ENCODE data around the gene PLEKHO1.
A peak's percentile ranks its signal among the peaks of the same experiment; 100 is the strongest.

The PLEKHO1 gene
- total RNA-seq, result 67.9 to 93.2 (median 69.9) reads per million in 3 donors

- Histone ChIP-seq H3K9me3 (ENCODE audit: control insufficient read depth, low read length) (no peaks in the 10 kb centered on the region), H3K4me1 (ENCODE audit: control insufficient read depth, insufficient read depth, low read length, poor library complexity, severe bottlenecking) (peaks cover 16% of the 10 kb centered on the region), H3K27ac (ENCODE audit: insufficient read depth, low read length, poor library complexity, severe bottlenecking) (peak within 1 kb of the TSS; percentile 88), H3K27me3 (replicated peaks; ENCODE audit: control insufficient read depth, insufficient read depth, low read length, poor library complexity, severe bottlenecking) (no peaks in the 10 kb centered on the region), H3K4me3 (ENCODE audit: insufficient read depth, low read depth, low read length, poor library complexity, severe bottlenecking) (peak within 1 kb of the TSS; percentile 85), H3K36me3 (ENCODE audit: control insufficient read depth, insufficient read depth, low read length) (peaks cover 8% of the 10 kb centered on the region)
- DNase-seq, result peak; percentile 74 to 83 (median 80)
Observed at GRCh38 chr1:150149271-150150132, at the start of gene PLEKHO1. Gene PLEKHO1 (plus strand): TSS chr1:150149916. CDS start chr1:150150258, 342 bp downstream.

GRCh38 chr1:150102986-150103385 is 46.7 kb upstream of the PLEKHO1 start:
- H3K9me3 ChIP-seq (ENCODE audit: control insufficient read depth, low read length), result no peaks in the 10 kb centered on the region
- H3K4me3 ChIP-seq (ENCODE audit: insufficient read depth, low read depth, low read length, poor library complexity, severe bottlenecking), result no peak overlapping the region
- no peak for DNase-seq
- no peaks in the 10 kb centered on the region for H3K36me3 ChIP-seq (ENCODE audit: control insufficient read depth, insufficient read depth, low read length)
- peak overlapping the region; percentile 13 for H3K27ac ChIP-seq (ENCODE audit: insufficient read depth, low read length, poor library complexity, severe bottlenecking)
- no peaks in the 10 kb centered on the region for H3K27me3 ChIP-seq (replicated peaks; ENCODE audit: control insufficient read depth, insufficient read depth, low read length, poor library complexity, severe bottlenecking)
- peaks cover 21% of the 10 kb centered on the region for H3K4me1 ChIP-seq (ENCODE audit: control insufficient read depth, insufficient read depth, low read length, poor library complexity, severe bottlenecking)

- Histone ChIP-seq H3K9me3 (ENCODE audit: control insufficient read depth, low read length) (no peaks in the 10 kb centered on the region), H3K27ac (ENCODE audit: insufficient read depth, low read length, poor library complexity, severe bottlenecking) (peak overlapping the region; percentile 56), H3K27me3 (replicated peaks; ENCODE audit: control insufficient read depth, insufficient read depth, low read length, poor library complexity, severe bottlenecking) (no peaks in the 10 kb centered on the region), H3K4me1 (ENCODE audit: control insufficient read depth, insufficient read depth, low read length, poor library complexity, severe bottlenecking) (peaks cover 41% of the 10 kb centered on the region), H3K36me3 (ENCODE audit: control insufficient read depth, insufficient read depth, low read length) (no peaks in the 10 kb centered on the region), H3K4me3 (ENCODE audit: insufficient read depth, low read depth, low read length, poor library complexity, severe bottlenecking) (no peak overlapping the region)
- peak in 1 of 3 donors; percentile 2 for DNase-seq
Observed at GRCh38 chr1:150106341-150106740, 43.4 kb upstream of the PLEKHO1 start.

GRCh38 chr1:150109586-150109985 is 40.1 kb upstream of the PLEKHO1 start:
- peaks cover 45% of the 10 kb centered on the region for H3K4me1 ChIP-seq (ENCODE audit: control insufficient read depth, insufficient read depth, low read length, poor library complexity, severe bottlenecking)
- H3K36me3 ChIP-seq (ENCODE audit: control insufficient read depth, insufficient read depth, low read length), result no peaks in the 10 kb centered on the region
- no peaks in the 10 kb centered on the region for H3K9me3 ChIP-seq (ENCODE audit: control insufficient read depth, low read length)
- DNase-seq, result no peak
- H3K27ac ChIP-seq (ENCODE audit: insufficient read depth, low read length, poor library complexity, severe bottlenecking), result peak overlapping the region; percentile 67
- peak overlapping the region; percentile 46 for H3K4me3 ChIP-seq (ENCODE audit: insufficient read depth, low read depth, low read length, poor library complexity, severe bottlenecking)
- H3K27me3 ChIP-seq (replicated peaks; ENCODE audit: control insufficient read depth, insufficient read depth, low read length, poor library complexity, severe bottlenecking), result no peaks in the 10 kb centered on the region

GRCh38 chr1:150110116-150110515 is 39.6 kb upstream of the PLEKHO1 start:
- Histone ChIP-seq H3K4me1 (ENCODE audit: control insufficient read depth, insufficient read depth, low read length, poor library complexity, severe bottlenecking) (peaks cover 45% of the 10 kb centered on the region), H3K27me3 (replicated peaks; ENCODE audit: control insufficient read depth, insufficient read depth, low read length, poor library complexity, severe bottlenecking) (no peaks in the 10 kb centered on the region), H3K9me3 (ENCODE audit: control insufficient read depth, low read length) (no peaks in the 10 kb centered on the region), H3K27ac (ENCODE audit: insufficient read depth, low read length, poor library complexity, severe bottlenecking) (peak overlapping the region; percentile 67), H3K36me3 (ENCODE audit: control insufficient read depth, insufficient read depth, low read length) (no peaks in the 10 kb centered on the region), H3K4me3 (ENCODE audit: insufficient read depth, low read depth, low read length, poor library complexity, severe bottlenecking) (peak overlapping the region; percentile 46)
- no peak for DNase-seq

- Histone ChIP-seq H3K4me3 (ENCODE audit: insufficient read depth, low read depth, low read length, poor library complexity, severe bottlenecking) (peak overlapping the region; percentile 46), H3K27ac (ENCODE audit: insufficient read depth, low read length, poor library complexity, severe bottlenecking) (peak overlapping the region; percentile 67), H3K4me1 (ENCODE audit: control insufficient read depth, insufficient read depth, low read length, poor library complexity, severe bottlenecking) (peaks cover 40% of the 10 kb centered on the region), H3K36me3 (ENCODE audit: control insufficient read depth, insufficient read depth, low read length) (no peaks in the 10 kb centered on the region), H3K9me3 (ENCODE audit: control insufficient read depth, low read length) (no peaks in the 10 kb centered on the region), H3K27me3 (replicated peaks; ENCODE audit: control insufficient read depth, insufficient read depth, low read length, poor library complexity, severe bottlenecking) (no peaks in the 10 kb centered on the region)
- no peak for DNase-seq
Observed at GRCh38 chr1:150111670-150112069, 38.0 kb upstream of the PLEKHO1 start.

- Histone ChIP-seq H3K36me3 (ENCODE audit: control insufficient read depth, insufficient read depth, low read length) (no peaks in the 10 kb centered on the region), H3K9me3 (ENCODE audit: control insufficient read depth, low read length) (no peaks in the 10 kb centered on the region), H3K27me3 (replicated peaks; ENCODE audit: control insufficient read depth, insufficient read depth, low read length, poor library complexity, severe bottlenecking) (no peaks in the 10 kb centered on the region), H3K27ac (ENCODE audit: insufficient read depth, low read length, poor library complexity, severe bottlenecking) (no peak overlapping the region), H3K4me3 (ENCODE audit: insufficient read depth, low read depth, low read length, poor library complexity, severe bottlenecking) (no peak overlapping the region), H3K4me1 (ENCODE audit: control insufficient read depth, insufficient read depth, low read length, poor library complexity, severe bottlenecking) (peaks cover 21% of the 10 kb centered on the region)
- no peak for DNase-seq
Observed at GRCh38 chr1:150115121-150115520, 34.6 kb upstream of the PLEKHO1 start.

- no peak overlapping the region for H3K27ac ChIP-seq (ENCODE audit: insufficient read depth, low read length, poor library complexity, severe bottlenecking)
- no peak for DNase-seq
- H3K36me3 ChIP-seq (ENCODE audit: control insufficient read depth, insufficient read depth, low read length), result no peaks in the 10 kb centered on the region
- no peaks in the 10 kb centered on the region for H3K9me3 ChIP-seq (ENCODE audit: control insufficient read depth, low read length)
- no peak overlapping the region for H3K4me3 ChIP-seq (ENCODE audit: insufficient read depth, low read depth, low read length, poor library complexity, severe bottlenecking)
- H3K4me1 ChIP-seq (ENCODE audit: control insufficient read depth, insufficient read depth, low read length, poor library complexity, severe bottlenecking), result peaks cover 7% of the 10 kb centered on the region
- no peaks in the 10 kb centered on the region for H3K27me3 ChIP-seq (replicated peaks; ENCODE audit: control insufficient read depth, insufficient read depth, low read length, poor library complexity, severe bottlenecking)
Observed at GRCh38 chr1:150118716-150119115, 31.0 kb upstream of the PLEKHO1 start.

GRCh38 chr1:150121236-150121862 is 28.4 kb upstream of the PLEKHO1 start:
- Histone ChIP-seq H3K27ac (ENCODE audit: insufficient read depth, low read length, poor library complexity, severe bottlenecking) (no peak overlapping the region), H3K4me1 (ENCODE audit: control insufficient read depth, insufficient read depth, low read length, poor library complexity, severe bottlenecking) (peaks cover 7% of the 10 kb centered on the region), H3K36me3 (ENCODE audit: control insufficient read depth, insufficient read depth, low read length) (no peaks in the 10 kb centered on the region), H3K9me3 (ENCODE audit: control insufficient read depth, low read length) (no peaks in the 10 kb centered on the region), H3K4me3 (ENCODE audit: insufficient read depth, low read depth, low read length, poor library complexity, severe bottlenecking) (no peak overlapping the region), H3K27me3 (replicated peaks; ENCODE audit: control insufficient read depth, insufficient read depth, low read length, poor library complexity, severe bottlenecking) (no peaks in the 10 kb centered on the region)
- no peak for DNase-seq

- Histone ChIP-seq H3K36me3 (ENCODE audit: control insufficient read depth, insufficient read depth, low read length) (peaks cover 4% of the 10 kb centered on the region), H3K9me3 (ENCODE audit: control insufficient read depth, low read length) (no peaks in the 10 kb centered on the region), H3K4me1 (ENCODE audit: control insufficient read depth, insufficient read depth, low read length, poor library complexity, severe bottlenecking) (peaks cover 3% of the 10 kb centered on the region), H3K27me3 (replicated peaks; ENCODE audit: control insufficient read depth, insufficient read depth, low read length, poor library complexity, severe bottlenecking) (no peaks in the 10 kb centered on the region), H3K27ac (ENCODE audit: insufficient read depth, low read length, poor library complexity, severe bottlenecking) (no peak overlapping the region), H3K4me3 (ENCODE audit: insufficient read depth, low read depth, low read length, poor library complexity, severe bottlenecking) (no peak overlapping the region)
- DNase-seq, result no peak
Observed at GRCh38 chr1:150126811-150127210, 22.9 kb upstream of the PLEKHO1 start.

Measured in effector memory CD4-positive, alpha-beta T cell (primary cell).